Ovary (tissue), 9 donors: ENCODE results near the gene RAI14. TPM values are rescaled to one million over a fixed set of nuclear protein-coding genes. Genes with fewer than 3 reads are reported as not detected.
"Not testable (repeated sequence)": the region's sequence is repeated elsewhere in the genome, so short reads cannot be mapped to it uniquely, and the experiment has no call there.

Source experiments
- DNase-seq, 5 donors: peaks; one replicate each; pipeline ENCODE4 v3.0.0-alpha.2; 2019 to 2020
- H3K27ac ChIP-seq, 2 donors: fragments of 200-600 bp; one replicate each; pipeline versions ENCODE4 v1.5.1 to v1.8.0; 2019 to 2022
- H3K27me3 ChIP-seq: fragments of 200-600 bp; one replicate; pipeline ENCODE4 v1.8.0; 2022
- H3K36me3 ChIP-seq: fragments of 200-600 bp; sonication (generic); one replicate; pipeline ENCODE4 v1.5.1; 2019
- H3K4me1 ChIP-seq: one replicate; pipeline ENCODE4 v1.8.1; 2013; ENCODE audit warnings: mild to moderate bottlenecking, moderate library complexity; ENCODE audit not compliant: insufficient read depth
- H3K4me3 ChIP-seq: fragments of 200-600 bp; sonication (generic); one replicate; pipeline ENCODE4 v1.5.1; 2017
- H3K9me3 ChIP-seq, 2 donors: fragments of 200-600 bp in 1 of 2; sonication (generic) in 1 of 2; one replicate each; pipeline versions ENCODE4 v1.5.1 to v1.8.1; 2013 to 2019; ENCODE audit warnings: mild to moderate bottlenecking in 1 of 2, moderate library complexity in 1 of 2
- EP300 ChIP-seq: sonication (generic); formaldehyde crosslinking; IDR thresholded peaks from one replicate; pipeline ENCODE4 v1.6.1; 2017; ENCODE audit warnings: antibody characterized with exemption
- POLR2A ChIP-seq: fragments of 450-650 bp; IDR thresholded peaks from one replicate; pipeline ENCODE4 v1.6.1; 2017; ENCODE audit warnings: antibody characterized with exemption, mild to moderate bottlenecking, moderate library complexity
- WGBS, 3 donors: extraction: QIAGEN DNeasy Blood & Tissue Kit in 1 of 3; methylation state at CpG; one replicate each; pipeline versions ENCODE4 v1.1.5 to v1.1.7; 2013 to 2017; 5-methylcytosine and 5-hydroxymethylcytosine counted together
- intact Hi-C, 4 donors: fragments of 100-400 bp; cut with DNase I; formaldehyde crosslinking; loops; one replicate each; pipeline versions ENCODE4 v1.11.0 to v1.15.1; 2022 to 2023
- polyA plus RNA-seq, 2 donors: library from polyadenylated mRNA; stranded (reverse); fragments of 200-250 nt in 1 of 2; fragments of 350-450 nt in 1 of 2; fragmentation: Illumina TruSeq in 1 of 2; extraction: RNeasy Lipid Tissue Mini Kit (QIAGEN cat#74804) in 1 of 2; gene quantifications; one replicate each; pipeline ENCODE4 v1.2.3, GENCODE V29; 2013 to 2014
- total RNA-seq, 7 donors: library from RNA; depleted of rRNA in 2 of 7; stranded (reverse); fragments of >200 nt in 2 of 7; fragmentation: NEBNext Ultra II Directional in 3 of 7; extraction: Animal tissue kit (Norgen Biotek cat#: 25700) in 3 of 7; gene quantifications; one replicate each; pipeline versions ENCODE4 v1.1.0 to v1.2.4, GENCODE V29; 2016 to 2023
- TF ChIP-seq, protein P1 (sequence below), 3 donors: fragments of 450-650 bp in 2 of 3; fragments of 200-600 bp in 1 of 3; IDR thresholded peaks; one replicate each; pipeline versions ENCODE4 v1.5.1 to v1.8.0; 2016 to 2022; ENCODE audit warnings: antibody characterized with exemption in 3 of 3, mild to moderate bottlenecking in 1 of 3
- donor health status: DM: no; HTN: no; CAD: no; lungs with moderate emphysema.
- donor health status: DM: no; HTN: no; CAD: no.
- donor health status: Bipolar disorder and iron deficiency.
- donor health status: DM: yes; HTN: yes; CAD: no.
- donor health status: DM: no; HTN: no; CAD: no.
- donor health status: DM: yes; HTN: yes; CAD: no.

The RAI14 gene
- total and polyA plus RNA-seq, 9 donors: 8.2 to 36.1 (median 25.9) TPM

DNA sequence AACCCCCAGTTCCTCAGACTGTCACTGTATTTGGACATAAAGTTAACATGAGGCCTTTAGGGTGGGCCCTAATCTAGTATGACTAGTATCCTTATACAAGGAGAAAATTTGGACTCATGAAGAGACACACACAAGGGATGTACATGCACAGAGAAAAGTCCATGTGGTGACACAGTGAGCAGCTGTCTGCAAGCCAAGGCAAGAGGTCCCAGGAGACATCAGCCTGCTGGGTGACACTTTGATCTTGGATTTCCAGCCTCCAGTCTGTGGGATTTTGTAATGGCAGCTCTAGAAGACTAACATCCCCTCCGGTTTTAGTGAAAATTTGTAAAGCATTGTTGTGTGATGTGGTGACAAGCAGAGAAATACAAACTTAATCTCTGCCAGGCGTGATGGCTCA lies 66.1 kb downstream of the RAI14 start:
- no peaks in the 10 kb centered on the region for H3K36me3 ChIP-seq
- no peak overlapping the region for H3K4me3 ChIP-seq
- intact Hi-C loops: no loop called here
- H3K4me1 ChIP-seq: no peaks in the 10 kb centered on the region
- no peak for DNase-seq
- no peak overlapping the region for H3K27ac ChIP-seq
- no peaks in the 10 kb centered on the region for H3K27me3 ChIP-seq
- 89 to 94% (median 93%) methylated on average over 2 of the region's 2 CpGs for WGBS, 3 donors
- TF ChIP-seq, protein P1, sequence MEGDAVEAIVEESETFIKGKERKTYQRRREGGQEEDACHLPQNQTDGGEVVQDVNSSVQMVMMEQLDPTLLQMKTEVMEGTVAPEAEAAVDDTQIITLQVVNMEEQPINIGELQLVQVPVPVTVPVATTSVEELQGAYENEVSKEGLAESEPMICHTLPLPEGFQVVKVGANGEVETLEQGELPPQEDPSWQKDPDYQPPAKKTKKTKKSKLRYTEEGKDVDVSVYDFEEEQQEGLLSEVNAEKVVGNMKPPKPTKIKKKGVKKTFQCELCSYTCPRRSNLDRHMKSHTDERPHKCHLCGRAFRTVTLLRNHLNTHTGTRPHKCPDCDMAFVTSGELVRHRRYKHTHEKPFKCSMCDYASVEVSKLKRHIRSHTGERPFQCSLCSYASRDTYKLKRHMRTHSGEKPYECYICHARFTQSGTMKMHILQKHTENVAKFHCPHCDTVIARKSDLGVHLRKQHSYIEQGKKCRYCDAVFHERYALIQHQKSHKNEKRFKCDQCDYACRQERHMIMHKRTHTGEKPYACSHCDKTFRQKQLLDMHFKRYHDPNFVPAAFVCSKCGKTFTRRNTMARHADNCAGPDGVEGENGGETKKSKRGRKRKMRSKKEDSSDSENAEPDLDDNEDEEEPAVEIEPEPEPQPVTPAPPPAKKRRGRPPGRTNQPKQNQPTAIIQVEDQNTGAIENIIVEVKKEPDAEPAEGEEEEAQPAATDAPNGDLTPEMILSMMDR (IDR thresholded peaks at IDR 0.05): no peak
- TF ChIP-seq POLR2A (no peak), EP300 (no peak)
- no peaks in the 10 kb centered on the region for H3K9me3 ChIP-seq

DNA sequence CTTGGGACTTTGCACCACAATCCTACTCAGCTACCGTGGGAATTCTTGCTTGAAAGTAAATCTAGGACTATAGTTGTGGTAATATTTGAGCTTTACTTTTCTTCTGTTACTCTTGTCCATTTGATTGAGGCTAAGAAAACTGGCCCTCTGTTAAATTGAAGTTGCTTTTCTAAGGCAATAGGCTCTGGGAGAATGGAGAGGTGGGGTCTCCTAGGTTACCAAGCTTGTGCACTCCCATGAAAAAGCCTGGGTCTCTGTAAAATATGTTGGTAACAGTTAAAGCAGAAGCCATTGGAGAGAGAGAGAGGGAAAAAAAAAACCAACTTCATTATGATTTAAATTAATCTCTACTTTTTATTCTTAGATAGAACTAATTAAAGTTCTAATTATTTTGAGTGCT lies 68.6 kb downstream of the RAI14 start:
- H3K27me3 ChIP-seq: no peaks in the 10 kb centered on the region
- no peaks in the 10 kb centered on the region for H3K9me3 ChIP-seq
- no peak overlapping the region for H3K27ac ChIP-seq
- 94 to 97% (median 94%) methylated on average over 1 of the region's 1 CpG for WGBS, 3 donors
- H3K4me1 ChIP-seq: no peaks in the 10 kb centered on the region
- no peak overlapping the region for H3K4me3 ChIP-seq
- intact Hi-C loops: no loop called here
- no peaks in the 10 kb centered on the region for H3K36me3 ChIP-seq
- no peak for TF ChIP-seq POLR2A
- TF ChIP-seq EP300: no peak
- TF ChIP-seq, protein P1 (IDR thresholded peaks at IDR 0.05): no peak
- no peak for DNase-seq

DNA sequence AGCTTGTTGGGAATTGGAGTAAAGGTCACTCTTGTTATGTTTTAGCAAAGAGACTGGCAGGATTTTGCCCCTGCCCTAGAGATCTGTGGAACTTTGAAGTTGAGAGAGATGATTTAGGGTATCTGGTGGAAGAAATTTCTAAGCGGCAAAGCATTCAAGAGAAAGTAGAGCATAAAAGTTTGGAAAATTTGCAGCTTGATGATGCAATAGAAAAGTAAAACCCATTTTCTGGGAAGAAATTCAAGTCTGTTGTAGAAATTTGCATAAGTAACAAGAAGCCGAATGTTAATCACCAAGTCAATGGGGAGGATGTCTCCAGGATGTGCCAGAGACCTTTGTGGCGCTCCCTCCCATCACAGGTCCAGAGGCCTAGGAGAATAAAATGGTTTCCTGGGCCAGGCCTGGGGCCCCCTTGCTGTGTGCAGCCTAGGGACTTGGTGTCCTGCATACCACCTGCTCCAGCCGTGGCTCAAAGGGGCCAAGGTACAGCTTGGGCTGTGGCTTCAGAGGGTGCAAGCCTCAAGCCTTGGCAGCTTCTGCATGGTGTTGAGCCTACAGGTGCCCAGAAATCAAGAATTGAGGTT lies 71.1 kb downstream of the RAI14 start:
- 91 to 99% (median 97%) methylated on average over 4 of the region's 4 CpGs for WGBS, 3 donors
- not testable (repeated sequence) for H3K4me3 ChIP-seq, H3K27ac ChIP-seq

DNA sequence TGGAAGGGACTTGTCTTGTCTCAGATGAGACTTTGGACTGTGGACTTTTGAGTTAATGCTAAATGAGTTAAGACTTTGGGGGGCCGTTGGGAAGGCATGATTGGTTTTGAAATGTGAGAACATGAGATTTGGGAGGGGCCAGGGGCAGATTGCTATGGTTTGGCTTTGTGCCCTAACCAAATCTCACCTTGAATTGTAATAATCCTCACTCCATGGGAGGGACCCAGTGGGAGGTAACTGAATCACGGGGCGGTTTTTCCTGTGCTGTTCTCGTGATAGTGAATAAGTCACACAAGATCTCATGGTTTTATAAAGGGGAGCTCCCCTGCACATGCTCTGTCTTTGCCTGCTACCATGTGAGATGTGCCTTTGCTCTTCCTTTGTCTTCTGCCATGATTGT lies 72.1 kb downstream of the RAI14 start:
- TF ChIP-seq EP300 (no peak), POLR2A (no peak)
- TF ChIP-seq, protein P1 (IDR thresholded peaks at IDR 0.05): no peak
- no peak overlapping the region for H3K4me3 ChIP-seq
- H3K36me3 ChIP-seq: no peaks in the 10 kb centered on the region
- H3K27ac ChIP-seq: no peak overlapping the region
- no peaks in the 10 kb centered on the region for H3K9me3 ChIP-seq
- 92 to 96% (median 96%) methylated on average over 4 of the region's 4 CpGs for WGBS, 3 donors
- intact Hi-C loops: no loop called here
- H3K4me1 ChIP-seq: peaks cover 4% of the 10 kb centered on the region
- H3K27me3 ChIP-seq: no peaks in the 10 kb centered on the region
- no peak for DNase-seq

More for the DNA sequence above, 71.1 kb downstream of the RAI14 start:
- H3K36me3 ChIP-seq, H3K9me3 ChIP-seq, H3K27me3 ChIP-seq, H3K4me1 ChIP-seq, intact Hi-C loops, DNase-seq: not testable (repeated sequence)

DNA sequence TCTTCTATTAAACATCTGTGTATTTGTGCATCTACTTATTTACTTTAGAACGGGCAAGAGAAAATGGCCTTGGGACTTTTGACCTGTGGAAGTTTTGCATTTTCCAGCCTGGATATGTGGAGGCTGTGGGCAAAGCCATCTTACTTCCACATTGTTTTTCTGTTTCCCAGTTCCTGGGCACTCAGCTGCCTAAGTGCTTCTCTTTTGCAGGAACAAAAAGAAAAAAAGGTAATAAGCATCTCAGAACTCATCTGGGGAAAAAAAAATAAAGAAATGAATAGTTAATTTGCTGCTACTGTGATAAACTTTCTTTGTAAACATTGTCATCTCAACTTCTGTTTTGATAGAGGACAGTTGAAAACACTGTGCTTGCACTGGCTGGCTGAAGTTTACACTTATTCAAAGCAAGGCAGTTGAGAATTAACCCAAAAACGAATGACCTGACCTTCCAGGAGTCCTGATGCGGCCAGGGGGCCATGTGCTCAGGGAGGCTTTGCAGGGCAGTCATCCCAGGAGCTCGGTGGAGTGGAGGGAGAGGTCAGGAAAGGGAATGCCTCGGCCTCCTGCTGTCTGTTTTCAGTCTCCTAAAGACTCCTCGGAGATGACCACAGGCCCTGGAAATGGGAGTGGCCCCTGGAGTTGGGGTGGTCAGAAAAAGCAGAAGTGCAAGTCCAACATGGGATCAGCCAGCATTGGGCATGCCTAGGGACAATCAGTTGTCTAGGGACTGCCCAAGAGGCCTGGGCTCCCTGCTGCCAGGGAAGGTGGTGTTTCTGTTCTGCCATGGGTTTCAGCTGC lies 75.5 kb downstream of the RAI14 start:
- Histone ChIP-seq H3K36me3 (no peaks in the 10 kb centered on the region), H3K4me1 (peaks cover 4% of the 10 kb centered on the region), H3K4me3 (no peak overlapping the region), H3K27me3 (no peaks in the 10 kb centered on the region), H3K27ac (no peak overlapping the region), H3K9me3 (no peaks in the 10 kb centered on the region)
- no peak for TF ChIP-seq EP300
- no peak for TF ChIP-seq POLR2A
- TF ChIP-seq, protein P1 (IDR thresholded peaks at IDR 0.05): no peak
- 24 to 38% (median 34%) methylated on average over 6 of the region's 6 CpGs for WGBS, 3 donors
- intact Hi-C loops: no loop called here
- no peak for DNase-seq
